Activated CD4-positive, alpha-beta T cell treated with anti-CD3 and anti-CD28 coated beads, Interleukin-2, Interleukin-4, amounts not matched to agents 100 ng/mL and 50 ng/mL, durations not matched to agents 16 hours and 8 hours (primary cell): ENCODE results near the gene ZNF559.
"Not testable (repeated sequence)": the region's sequence is repeated elsewhere in the genome, so short reads cannot be mapped to it uniquely, and the experiment has no call there.

ENCODE experiments used
- DNase-seq: peaks from one replicate; pipeline ENCODE4 v3.0.0-alpha.2; 2020; ENCODE audit warnings: low spot score

ZNF559 gene

GRCh38 chr19:9323919-9324583, at the start of gene ZNF559:
Gene ZNF559, plus strand, starts transcription at chr19:9324179. Its CDS starts 14,371 bp downstream, at chr19:9338550.
- DNase-seq: peak; percentile 92

GRCh38 chr19:9283485-9283884, 40.5 kb upstream of the ZNF559 start:
- not testable (repeated sequence) for DNase-seq

DNA sequence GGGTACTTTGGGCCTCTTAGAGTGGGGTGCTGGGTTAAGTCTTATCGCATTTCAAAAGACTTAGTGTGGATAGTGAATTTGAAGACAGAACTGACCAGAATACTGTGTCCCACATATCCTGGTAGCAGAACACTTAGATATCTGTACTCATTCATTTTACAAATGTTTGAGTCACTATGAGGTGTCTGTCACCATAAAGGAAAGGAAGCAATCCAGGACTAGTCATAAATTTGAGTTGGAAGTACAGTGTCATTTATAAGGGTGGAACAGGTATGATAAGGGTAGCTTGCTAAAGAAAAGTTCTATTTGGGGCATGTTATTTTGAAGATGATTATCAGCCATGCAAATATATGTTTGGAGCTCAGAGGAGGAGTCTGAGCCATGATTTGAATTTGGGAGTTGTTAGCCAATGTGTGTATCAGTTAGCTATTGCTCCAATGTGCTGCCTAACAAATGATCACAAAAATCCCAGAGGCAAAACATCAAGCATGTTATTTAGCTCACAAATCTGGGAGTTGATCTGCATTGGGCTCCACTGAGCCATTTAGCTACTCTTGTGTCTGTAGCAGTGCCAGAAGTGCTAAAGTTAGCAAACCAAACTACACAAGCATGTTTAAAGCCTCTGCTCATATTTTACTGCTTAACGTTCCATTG, 34.6 kb upstream of the ZNF559 start:
- no peak for DNase-seq

- DNase-seq: no peak
Observed at GRCh38 chr19:9295411-9295849, 28.5 kb upstream of the ZNF559 start.

DNA sequence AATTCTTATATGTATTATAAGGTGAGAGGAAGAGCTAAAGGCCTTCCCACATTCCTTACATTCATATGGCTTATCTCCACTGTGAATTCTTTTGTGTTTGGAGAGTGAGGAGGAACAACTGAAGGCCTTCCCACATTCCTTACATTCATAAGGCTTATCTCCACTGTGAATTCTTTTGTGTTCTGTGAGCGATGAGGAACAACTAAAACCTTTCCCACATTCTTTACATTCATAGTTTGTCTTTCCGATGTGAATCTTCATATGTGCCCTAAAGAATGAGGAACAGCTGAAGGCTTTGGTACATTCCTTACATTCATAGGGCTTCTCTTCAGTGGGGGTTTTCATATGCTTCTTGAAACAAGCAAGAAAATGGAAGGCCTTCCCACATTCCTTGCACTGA, 27.6 kb upstream of the ZNF559 start:
- no peak for DNase-seq

DNA sequence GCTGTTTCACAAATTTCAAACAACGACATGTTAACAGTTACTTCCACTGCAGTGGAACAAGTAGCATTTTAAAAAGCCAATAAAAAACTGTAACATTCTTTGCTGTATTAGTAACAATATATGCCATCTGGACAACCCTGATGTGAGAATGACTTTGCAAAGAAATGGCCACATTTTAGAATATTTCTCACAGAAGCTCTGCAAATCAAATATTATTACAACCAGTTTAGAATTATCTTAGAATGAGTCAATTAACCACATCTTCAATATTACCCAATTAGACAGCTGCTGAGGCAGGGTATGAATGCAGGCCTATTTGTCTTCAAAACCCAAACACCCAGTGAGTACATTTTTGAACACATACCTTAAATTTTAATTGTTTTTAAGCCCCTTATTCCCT, 17.5 kb upstream of the ZNF559 start:
- no peak for DNase-seq

GRCh38 chr19:9308091-9308770, 15.7 kb upstream of the ZNF559 start:
- DNase-seq: no peak

GRCh38 chr19:9309139-9309973, 14.6 kb upstream of the ZNF559 start, which contains the start of gene ZNF699:
Gene ZNF699, minus strand, starts transcription at chr19:9309838. Its CDS starts 4,719 bp downstream, at chr19:9305119.
- peak; percentile 97 for DNase-seq

- no peak for DNase-seq
Observed at GRCh38 chr19:9309974-9310446, 14.0 kb upstream of the ZNF559 start.

- no peak for DNase-seq
Observed at GRCh38 chr19:9313756-9314155, 10.2 kb upstream of the ZNF559 start.

DNA sequence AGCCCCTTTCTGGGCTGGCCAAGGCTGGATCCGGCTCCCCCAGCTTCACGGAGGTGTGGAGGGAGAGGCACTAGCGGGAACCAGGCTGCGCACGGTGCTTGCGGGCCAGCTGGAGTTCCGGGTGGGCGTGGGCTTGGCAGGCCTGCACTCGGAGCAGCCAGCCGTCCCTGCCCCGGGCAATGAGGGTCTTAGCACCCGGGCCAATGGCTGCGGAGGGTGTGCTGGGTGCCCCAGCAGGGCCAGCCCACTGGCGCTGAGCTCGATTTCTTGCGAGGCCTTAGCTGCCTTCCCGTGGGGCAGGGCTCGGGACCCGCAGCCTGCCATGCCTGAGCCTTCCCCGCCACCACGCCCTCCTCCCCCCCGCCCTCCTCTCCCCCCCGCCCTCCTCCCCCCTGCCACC, 2.6 kb upstream of the ZNF559 start:
- DNase-seq: no peak

DNA sequence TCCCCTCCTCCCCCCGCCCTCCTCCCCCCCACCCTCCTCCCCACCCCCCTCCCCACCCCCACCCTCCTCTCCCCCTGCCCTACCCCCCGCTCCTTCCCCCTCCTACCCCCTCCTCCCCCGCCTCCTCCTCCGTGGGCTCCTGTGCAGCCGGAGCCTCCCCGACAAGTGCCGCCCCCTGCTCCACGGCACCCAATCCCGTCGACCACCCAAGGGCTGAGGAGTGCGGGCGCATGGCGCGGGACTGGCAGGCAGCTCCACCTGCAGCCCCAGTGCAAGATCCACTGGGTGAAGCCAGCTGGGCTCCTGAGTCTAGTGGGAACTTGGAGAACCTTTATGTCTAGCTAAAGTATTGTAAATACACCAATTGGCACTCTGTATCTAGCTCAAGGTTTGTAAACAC, 2.2 kb upstream of the ZNF559 start:
- DNase-seq: not testable (repeated sequence)

- DNase-seq: not testable (repeated sequence)
Observed at GRCh38 chr19:9322201-9322600, 1.8 kb upstream of the ZNF559 start.

DNA sequence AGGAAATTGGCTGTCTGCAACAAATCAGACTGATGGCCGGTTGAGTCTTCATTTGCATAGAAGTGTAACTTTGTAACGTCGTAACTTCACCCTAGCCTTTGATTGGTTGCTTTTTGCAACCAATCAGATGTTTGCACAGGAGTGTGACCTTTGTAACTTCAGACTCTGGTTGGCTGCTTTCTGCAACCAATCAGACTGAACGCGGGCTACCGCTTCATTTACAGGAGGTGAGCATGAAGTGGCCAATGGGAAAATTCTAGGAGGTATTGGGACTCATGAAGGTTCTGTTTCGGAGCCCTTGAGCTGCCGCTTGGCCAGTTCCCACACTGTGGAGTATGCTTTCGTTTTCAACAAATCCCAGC, 441 bp upstream of the ZNF559 start:
- peak; percentile 32 for DNase-seq

DNA sequence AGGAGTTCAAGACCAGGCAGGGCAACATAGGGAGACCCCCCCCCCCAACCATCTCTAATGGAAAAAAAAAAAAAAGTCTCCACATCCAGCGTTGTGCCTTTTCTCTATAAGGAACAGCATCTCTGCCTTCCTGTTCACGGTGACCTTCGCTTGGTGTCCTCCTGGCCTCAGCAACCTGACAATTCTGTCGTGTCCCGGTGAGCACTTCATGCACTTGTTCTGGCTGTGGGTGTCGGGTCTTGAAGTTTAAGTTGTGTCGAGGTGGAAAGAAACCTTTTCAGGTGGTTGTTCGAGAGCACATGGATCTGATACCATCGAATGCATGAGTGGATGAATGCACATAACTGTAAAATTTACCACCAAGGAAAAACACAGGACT, 594 bp downstream of the ZNF559 start:
- DNase-seq: no peak

- DNase-seq: no peak
Observed at GRCh38 chr19:9329999-9330398, 6.0 kb downstream of the ZNF559 start.

DNA sequence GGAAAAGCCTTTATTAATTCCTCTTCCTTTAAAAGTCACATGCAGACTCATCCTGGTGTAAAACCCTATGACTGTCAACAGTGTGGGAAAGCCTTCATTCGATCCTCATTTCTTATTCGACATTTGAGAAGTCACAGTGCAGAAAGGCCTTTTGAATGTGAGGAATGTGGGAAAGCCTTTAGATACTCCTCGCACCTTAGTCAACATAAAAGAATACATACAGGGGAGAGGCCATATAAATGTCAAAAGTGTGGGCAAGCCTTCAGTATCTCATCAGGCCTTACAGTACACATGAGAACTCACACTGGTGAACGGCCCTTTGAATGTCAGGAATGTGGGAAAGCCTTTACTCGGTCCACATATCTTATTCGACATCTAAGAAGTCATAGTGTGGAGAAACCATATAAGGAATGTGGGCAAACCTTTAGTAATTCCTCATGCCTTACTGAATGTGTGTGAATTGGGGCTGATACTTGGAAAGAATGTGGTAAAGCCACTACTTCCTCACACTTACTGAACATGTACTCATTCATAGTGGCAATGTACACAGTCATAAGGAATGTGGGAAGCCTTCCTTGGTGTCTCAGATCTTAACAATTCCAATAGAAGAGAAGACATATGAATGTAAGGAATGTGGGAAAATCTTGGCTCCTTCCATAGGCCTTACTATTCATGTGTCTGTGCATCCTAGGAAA, 18.8 kb downstream of the ZNF559 start:
- DNase-seq: no peak

GRCh38 chr19:9345005-9345404, 21.0 kb downstream of the ZNF559 start:
- DNase-seq: no peak

DNA sequence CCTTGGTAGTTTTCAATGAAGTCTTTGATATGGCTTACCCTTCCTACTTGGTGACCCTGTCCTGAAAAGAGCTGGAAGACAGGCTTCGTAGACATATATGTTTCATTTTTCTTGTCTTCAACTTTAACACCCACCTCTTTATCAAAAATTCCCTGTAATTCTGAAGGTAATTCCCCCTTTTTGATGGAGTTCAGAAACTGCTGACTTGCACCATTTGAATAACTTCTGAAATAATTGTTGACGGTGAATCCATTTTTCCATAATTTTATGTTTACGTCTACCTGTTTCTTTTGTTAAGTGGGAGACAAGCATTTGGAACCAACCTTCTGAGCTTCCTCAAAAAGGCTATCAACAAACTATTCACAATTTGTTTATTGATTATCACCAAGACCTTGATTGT, 24.3 kb downstream of the ZNF559 start:
- DNase-seq: no peak

GRCh38 chr19:9348671-9349070, 24.7 kb downstream of the ZNF559 start:
- DNase-seq: no peak

GRCh38 chr19:9352505-9352904, 28.5 kb downstream of the ZNF559 start:
- no peak for DNase-seq

DNA sequence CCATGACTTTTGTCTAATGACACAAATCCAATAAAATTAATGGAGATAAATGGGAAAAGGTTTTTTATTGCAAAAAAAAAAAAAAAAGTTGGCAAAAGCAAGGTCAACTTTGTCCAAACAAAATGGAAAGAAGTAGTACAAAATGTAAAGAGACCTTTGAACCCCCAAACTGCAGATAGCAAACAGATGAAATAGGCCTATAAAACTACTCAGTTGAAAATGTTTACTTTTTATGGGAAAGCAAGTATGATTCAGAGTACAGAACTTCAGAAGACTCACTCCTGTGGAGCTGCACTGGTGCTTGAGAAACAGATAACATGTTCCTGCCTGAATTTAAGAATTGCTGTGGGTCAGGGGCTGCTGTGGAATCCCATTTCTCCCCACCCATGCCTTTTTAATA, 29.0 kb downstream of the ZNF559 start:
- no peak for DNase-seq
